HG03108 (cell line): Measurements from ENCODE around the gene FAM171A2.

ENCODE experiments used
- ATAC-seq: cut with Tn5 transposase; IDR thresholded peaks from one replicate; pipeline ENCODE4 v1.9.1; 2021; ENCODE audit warnings: moderate library complexity; ENCODE audit not compliant: unreplicated experiment

Gene FAM171A2

GRCh38 chr17:44309472-44309871 lies 54.2 kb downstream of the FAM171A2 start:
- no peak for ATAC-seq

DNA sequence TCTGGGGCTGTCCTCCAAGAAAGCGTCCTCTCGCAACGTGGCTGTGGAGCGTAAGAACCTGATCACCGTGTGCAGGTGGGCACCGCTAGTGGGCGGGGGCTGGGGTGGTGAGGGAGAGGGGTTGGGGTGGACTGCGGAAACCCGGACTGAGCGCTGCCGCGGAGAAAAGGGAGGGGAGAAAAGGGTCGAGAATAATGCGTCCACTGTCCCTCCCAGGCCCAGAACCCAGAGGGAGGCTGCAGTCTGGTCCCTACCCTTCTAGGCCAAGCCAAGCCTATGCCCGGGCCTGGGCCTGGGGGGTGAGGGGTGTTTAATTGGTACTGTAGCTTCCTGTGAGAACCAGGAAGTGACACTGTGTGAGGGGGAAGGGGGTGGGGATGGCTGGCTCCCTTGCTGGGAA lies 54.8 kb downstream of the FAM171A2 start:
- no peak for ATAC-seq

DNA sequence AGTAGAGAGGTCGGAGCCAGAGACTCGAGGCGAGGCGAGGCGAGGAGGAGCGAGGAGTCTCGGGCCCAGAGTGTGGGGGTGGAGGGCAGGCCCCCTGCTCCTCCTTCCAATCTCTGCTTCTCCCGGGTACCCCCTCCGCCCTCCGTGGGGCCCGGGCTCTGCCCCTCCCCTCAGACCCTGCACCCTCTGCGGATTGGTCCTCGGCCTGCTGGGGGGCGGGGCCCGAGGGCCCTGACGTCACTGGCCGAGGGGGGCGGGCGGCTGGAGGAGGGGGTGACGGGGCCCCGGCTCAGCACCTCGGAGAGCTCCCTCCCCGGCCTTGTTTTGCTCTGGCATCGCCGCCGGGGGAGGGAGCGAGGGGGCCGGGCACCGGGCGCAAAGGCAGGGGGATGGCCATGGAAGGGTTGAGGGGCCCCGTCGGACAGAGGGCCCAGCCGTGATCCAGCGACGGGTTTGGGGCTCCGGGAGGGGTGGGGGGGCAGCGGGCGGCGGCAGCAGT lies 55.3 kb downstream of the FAM171A2 start, which contains the start of gene RUNDC3A:
Gene RUNDC3A (plus strand): TSS at position 282 of the 499 bp plus-strand sequence. CDS start 232 bp downstream, outside the sequence.
- ATAC-seq = no peak

- no peak for ATAC-seq
Measured at GRCh38 chr17:44307387-44308186, 56.1 kb downstream of the FAM171A2 start.

GRCh38 chr17:44304651-44305050 lies 59.0 kb downstream of the FAM171A2 start:
- ATAC-seq = no peak
